SH-SY5Y (cell line): ENCODE measurements around the gene MPG.

ENCODE experiments used
- GATA2 ChIP-seq: IDR thresholded peaks from 2 replicates; pipeline ENCODE4 v1.6.1; 2011; ENCODE audit warnings: mild to moderate bottlenecking, low read depth, low read length
- GATA3 ChIP-seq: IDR thresholded peaks from 2 replicates; pipeline ENCODE4 v1.6.1; 2011; ENCODE audit warnings: low read depth, mild to moderate bottlenecking, low read length, moderate library complexity

DNA sequence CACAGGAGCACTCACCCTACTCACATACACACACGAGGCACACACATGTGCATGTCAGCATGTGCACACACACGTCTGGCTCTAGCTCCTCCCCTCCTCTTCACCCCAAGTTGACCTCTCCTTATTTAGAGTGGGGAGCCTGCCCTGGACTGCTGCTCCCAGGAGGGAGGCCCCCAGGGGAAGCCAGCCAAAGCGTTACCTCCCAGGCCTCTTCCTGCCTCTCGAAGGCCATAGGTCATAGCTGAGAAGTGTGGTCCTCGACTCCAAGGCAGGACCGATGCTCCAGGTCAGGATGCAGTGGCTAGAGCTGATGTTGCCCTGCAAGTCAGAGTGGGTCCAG lies 43.4 kb upstream of the MPG start:
- TF ChIP-seq GATA3 = no peak
- TF ChIP-seq GATA2 = no peak
